Peyer's patch (tissue), 4 donors: Measurements from ENCODE around the gene LEMD2.

Source experiments
- CTCF ChIP-seq, 6 experiments: fragments of 450-650 bp in 4 of 6; fragments of 200-600 bp in 2 of 6; sonication (generic) in 1 of 6; IDR thresholded peaks; one replicate each; pipeline ENCODE4 v1.5.1; 2017 to 2019; ENCODE audit warnings: antibody characterized with exemption in 6 of 6, mild to moderate bottlenecking in 3 of 6, moderate library complexity in 1 of 6
- POLR2A ChIP-seq, 2 donors: fragments of 450-650 bp; IDR thresholded peaks; one replicate each; pipeline ENCODE4 v1.5.1; 2017; ENCODE audit warnings: antibody characterized with exemption in 2 of 2, mild to moderate bottlenecking in 2 of 2, moderate library complexity in 2 of 2

GRCh38 chr6:33820243-33820642 is 31.3 kb upstream of the LEMD2 start:
- TF ChIP-seq CTCF (IDR thresholded peaks at IDR 0.05): no peak
- no peak for TF ChIP-seq POLR2A (IDR thresholded peaks at IDR 0.05)
